GM19238 (cell line): Measurements from ENCODE around the gene CERS1.
"Not testable (repeated sequence)": the region's sequence is repeated elsewhere in the genome, so short reads cannot be mapped to it uniquely, and the experiment has no call there.

ENCODE experiments used
- DNase-seq: peaks from one replicate; pipeline ENCODE4 v3.0.0; 2011; ENCODE audit warnings: low spot score; ENCODE audit not compliant: insufficient read length

CERS1 gene

GRCh38 chr19:18919086-18919899, 23.3 kb upstream of the CERS1 start, which contains the start of the genes COPE and DDX49:
Gene COPE, minus strand, starts transcription at chr19:18919387. Its CDS starts 39 bp downstream, at chr19:18919348.
Gene DDX49, plus strand, starts transcription at chr19:18919715. Its CDS starts 27 bp downstream, at chr19:18919742.
- DNase-seq, result peak; percentile 99

DNA sequence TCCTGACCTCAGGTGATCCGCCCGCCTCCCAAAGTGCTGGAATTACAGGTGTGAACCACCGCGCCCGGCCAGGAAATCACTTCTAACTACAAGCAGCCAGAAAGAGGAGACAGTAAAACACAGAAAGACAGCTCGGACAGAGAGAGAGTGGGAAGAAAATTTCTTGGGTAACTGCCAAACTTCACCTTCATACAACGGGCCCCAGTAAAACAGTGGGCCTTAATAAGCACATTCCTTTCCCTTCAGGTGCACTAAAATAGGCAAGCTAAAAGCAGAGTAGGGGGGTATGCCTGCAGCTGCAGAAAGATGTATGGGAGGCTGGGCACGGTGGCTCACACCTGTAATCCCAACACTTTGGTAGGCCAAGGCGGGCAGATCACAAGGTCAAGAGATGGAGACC, 21.6 kb upstream of the CERS1 start:
- not testable (repeated sequence) for DNase-seq

- DNase-seq, result no peak
These were observed 19.7 kb upstream of the CERS1 start for GRCh38 chr19:18915639-18916038.

- no peak for DNase-seq
These were observed 17.5 kb upstream of the CERS1 start for GRCh38 chr19:18913466-18913865.

GRCh38 chr19:18912933-18913332, 17.0 kb upstream of the CERS1 start:
- no peak for DNase-seq

DNA sequence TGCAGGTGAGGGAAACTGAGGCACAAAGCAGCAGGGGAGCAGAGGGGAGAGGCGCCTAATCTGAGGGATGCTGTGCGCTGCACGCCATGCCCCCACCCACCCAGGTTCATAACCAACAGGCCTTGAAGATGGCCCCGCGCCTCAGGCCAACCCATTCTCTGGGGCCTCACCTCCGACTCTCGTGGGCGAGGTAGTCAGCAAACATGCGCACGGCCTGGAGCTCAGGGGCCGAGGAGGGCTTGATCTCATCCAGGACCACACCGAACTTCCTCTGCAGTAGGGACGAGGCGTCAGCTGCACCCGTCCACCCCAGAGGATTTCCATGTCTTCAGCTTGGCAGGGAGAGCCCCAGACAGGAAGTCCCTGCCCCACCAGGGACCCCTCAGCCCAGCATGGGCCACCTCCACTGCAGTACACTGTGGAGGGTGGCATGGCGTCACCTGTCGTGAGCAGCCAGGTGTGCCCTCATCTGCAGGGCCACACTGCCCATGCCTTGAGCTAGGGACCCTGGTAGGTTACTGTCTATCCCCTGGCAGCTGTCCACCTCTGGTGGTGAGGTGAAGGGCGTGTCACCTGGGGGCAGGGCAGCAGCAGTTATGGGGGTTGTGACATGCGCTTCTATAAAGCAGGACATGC, 15.0 kb upstream of the CERS1 start:
- no peak for DNase-seq

- no peak for DNase-seq
These were observed 14.1 kb upstream of the CERS1 start for GRCh38 chr19:18910010-18910409.

DNA sequence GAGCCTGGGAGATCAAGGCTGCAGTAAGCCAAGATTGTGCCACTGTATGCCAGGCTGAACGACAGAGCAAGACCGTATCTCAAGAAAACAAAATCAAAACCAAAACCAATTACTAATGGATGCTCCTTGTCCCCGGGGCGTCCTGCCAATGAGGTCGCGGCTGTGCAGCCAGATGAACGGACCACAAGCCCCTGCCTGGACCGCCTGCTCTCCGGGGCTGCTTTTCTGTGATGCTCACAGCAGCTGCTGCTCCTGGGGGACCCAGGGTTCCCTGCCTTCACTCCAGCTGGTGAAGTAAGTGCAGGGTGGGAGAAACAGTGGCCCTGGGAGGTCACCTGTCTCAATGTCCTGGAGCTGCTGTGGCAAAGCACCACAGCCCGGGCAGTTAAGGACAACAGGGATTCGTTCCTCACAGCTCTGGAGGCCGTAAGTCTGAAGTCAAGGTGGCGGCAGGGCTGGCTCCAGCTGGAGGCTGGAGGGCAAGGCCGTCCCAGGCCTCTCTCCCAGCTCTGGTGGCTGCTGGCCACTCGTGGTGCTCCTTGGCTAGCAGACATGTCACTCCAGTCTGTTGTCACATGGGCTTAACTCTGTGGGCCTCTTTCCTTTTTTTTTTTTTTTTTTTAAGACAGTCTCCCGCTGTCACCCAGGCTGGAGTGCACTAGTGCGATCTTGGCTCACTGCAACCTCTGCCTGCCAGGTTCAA, 13.1 kb upstream of the CERS1 start:
- DNase-seq, result no peak

DNA sequence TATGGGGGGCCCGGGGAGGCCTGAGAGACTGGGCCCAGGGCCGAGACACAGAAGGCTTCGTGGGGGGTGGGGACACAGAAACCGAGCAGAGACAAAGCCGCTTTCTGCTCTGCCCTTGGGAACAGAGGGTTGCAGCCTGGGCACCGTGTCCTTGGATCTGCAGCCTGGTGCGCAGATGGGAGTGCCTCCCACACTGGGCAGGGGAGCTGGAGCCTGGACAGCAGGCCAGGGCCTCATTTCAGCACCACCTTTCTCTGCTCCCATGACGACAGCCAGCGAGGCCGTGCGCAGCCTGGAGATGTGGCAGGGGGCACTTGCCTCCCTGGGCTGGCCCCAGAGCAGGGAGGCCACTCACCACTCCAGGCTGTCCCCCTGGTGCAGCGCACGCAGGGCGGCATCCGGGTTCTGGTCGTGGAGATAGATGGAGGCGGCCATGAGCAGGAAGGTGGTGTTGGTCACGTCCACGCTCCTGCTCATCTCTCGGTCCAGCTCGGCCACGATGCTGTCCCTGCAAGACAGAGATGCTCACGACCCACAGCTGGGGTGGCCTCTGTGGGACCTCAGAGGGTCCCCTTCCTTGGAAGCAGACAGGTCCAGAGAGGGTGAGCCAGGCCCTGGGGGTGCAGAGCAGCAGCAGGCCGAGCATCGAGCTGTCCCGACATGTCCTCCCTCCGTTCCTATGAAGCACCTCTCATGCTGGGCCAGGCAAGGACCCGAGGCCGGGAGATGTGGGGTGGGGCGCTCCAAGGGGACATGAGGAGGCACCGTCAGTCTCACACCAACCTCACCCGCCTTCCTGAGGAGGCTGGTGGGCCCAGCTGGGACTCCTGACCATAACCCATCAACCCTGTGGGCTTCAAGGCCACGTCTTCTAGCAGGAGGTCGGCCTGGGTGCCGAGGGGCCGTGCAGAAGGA, 10.9 kb upstream of the CERS1 start:
- no peak for DNase-seq

GRCh38 chr19:18905513-18906236, 9.7 kb upstream of the CERS1 start:
- no peak for DNase-seq

DNA sequence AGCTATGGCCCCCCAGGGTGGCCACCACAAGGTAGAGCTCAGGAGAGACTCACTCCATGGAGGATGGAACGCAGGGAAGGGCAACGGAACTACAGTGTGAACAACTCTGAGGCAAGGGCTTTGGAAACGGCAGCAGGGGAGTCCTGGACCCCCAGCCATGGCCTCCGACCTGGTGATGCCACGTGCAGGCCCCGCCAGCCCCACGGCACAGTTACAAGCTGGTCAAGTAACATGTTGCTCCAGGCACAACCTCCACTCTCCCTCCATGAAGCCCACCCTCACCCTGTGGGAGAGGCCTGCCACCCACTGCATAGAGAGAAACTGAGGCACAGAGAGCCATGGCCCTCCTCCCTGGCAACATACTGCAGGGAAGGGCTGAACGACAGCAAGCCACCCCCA, 9.1 kb upstream of the CERS1 start:
- DNase-seq, result no peak

DNA sequence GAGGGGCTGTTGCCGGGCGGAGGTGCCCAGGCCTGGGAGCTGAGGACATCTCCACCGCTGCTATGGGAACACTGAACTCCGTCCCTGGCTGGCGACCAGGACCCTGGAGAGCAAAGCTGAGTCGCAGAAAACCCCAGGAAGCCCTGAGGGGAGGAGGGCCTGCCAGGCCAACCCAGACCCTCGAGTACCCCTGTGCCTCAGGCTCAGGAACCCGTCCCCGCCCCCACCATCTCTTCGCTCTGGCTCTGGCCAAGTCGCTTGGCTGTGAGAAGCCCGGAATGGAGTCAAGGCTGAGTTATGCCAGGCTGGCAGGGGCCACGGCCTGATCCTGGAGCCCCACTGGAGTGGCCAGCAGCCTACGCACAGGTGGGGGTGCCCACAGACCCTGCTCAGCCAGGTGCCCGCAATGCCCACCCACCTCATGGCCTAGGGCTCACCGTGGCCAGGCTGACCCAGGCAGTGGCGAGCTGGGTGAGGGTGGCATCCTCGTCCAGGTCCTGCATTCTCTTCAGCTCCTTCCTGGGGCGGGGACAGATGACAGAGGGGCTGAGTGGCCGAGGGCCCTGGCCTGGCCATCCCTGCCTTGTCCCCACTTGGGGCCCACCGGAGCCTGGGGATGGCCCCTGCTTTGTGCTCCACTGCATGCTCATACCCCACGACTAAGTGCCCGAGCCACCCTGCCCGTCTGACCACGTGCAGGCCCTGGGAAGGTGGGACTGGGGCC, 8.5 kb upstream of the CERS1 start:
- no peak for DNase-seq

GRCh38 chr19:18903156-18904037, 7.4 kb upstream of the CERS1 start:
- no peak for DNase-seq

DNA sequence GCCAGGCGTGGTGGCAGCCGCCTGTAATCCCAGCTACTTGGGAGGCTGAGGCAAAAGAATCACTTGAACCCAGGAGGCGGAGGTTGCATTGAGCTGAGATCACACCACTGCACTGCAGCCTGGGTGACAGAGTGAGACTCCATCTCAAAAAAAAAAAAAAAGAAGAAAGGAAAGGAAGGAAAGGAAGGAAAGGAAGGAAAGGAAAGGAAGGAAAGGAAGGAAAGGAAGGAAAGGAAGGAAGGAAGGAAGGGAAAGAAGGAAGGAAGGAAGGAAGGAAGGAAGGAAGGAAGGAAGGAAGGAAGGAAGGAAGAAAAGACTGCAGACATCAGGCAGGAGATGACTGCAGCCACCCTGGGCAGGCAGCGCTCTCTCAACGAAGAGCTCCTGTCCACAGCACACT, 6.6 kb upstream of the CERS1 start:
- not testable (repeated sequence) for DNase-seq

GRCh38 chr19:18901491-18901890, 5.5 kb upstream of the CERS1 start:
- DNase-seq, result no peak

DNA sequence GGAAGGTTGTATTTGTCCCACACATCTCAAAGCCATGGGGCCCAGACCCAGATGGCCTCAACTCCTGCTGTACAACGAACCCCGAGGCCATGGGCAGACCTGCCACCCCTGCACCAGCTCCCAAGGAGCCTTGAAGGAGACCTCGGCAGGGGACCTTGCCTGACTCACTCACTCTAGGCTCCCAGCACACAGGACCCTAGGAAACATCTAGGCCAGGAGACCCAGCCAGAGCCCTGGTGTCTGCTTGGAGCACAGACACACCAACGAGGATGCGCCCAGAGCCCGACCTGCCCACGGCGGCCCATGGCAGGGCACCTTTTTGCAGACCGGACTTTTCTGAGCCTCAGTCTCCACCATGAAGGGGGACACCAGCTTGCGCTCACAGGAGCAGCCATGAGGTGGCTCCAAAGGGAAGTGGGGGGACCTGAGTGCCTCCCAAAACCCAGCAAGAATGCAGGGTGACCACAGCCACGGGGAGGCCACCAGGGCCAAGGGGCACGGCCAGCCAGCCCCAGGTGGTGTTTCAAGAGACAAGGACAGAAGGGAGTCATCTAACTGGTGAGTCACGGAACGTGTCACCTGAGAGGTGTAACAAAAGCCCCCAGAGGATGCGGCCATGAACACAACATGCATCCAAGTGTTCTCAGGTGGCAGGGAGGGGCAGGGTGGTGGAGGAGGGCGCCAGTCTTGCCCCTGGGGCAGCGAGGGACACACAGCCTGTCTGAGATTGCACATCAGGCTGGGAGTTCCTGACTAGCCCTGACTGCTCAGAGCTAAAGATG, 4.9 kb upstream of the CERS1 start:
- no peak for DNase-seq

- no peak for DNase-seq
These were observed 3.9 kb upstream of the CERS1 start for GRCh38 chr19:18899624-18900560.
